CD1c-positive myeloid dendritic cell (primary cell): ENCODE data around the gene GID4.

Experiments
- DNase-seq: peaks from one replicate; pipeline ENCODE4 v3.0.0-alpha.2; 2016; ENCODE audit errors: extremely low spot score

GID4 gene

DNA sequence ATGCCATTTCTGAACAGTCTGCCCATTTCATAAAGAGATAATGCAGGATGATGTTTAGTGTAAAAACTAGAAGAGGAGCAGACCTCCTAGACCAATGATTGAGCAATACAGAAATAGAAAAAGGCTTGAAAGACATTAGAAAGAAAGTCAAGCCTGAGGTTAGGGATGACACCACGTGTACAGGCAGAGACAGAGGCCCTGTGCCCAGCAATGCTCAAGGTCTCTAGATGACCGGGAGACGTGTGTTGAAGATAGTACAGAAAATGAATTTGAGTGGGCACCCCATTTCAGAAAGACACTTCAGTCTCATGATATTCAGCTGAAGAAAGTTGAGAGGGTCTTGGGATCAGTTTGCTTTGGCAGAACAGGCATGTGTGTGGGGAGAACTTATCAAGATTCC, 5.4 kb downstream of the GID4 start:
- no peak for DNase-seq

GRCh38 chr17:18045691-18046350, 6.6 kb downstream of the GID4 start:
- DNase-seq = no peak

GRCh38 chr17:18055597-18055996, 16.4 kb downstream of the GID4 start:
- no peak for DNase-seq

- no peak for DNase-seq
Measured at GRCh38 chr17:18056214-18056613, 17.0 kb downstream of the GID4 start.

- no peak for DNase-seq
Measured at GRCh38 chr17:18059283-18059682, 20.1 kb downstream of the GID4 start.

DNA sequence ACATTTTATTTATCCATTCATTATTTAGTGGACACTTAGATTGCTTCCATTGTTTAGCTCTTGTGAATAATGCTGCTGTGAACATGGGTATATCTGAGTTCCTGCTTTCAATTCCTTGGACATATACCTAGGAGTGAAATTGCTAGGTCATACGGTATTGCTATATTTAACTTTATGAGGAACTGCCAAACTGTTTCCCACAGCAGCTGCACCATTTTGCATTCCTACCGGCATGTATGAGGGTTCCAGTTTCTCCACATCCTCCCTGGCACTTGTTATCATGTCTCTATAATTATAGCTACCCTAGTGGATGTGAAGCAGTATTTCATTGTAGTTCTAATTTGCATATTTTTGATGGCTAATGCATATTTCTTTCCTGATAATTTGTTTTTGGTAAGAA, 24.8 kb downstream of the GID4 start:
- no peak for DNase-seq

- no peak for DNase-seq
Measured at GRCh38 chr17:18065546-18065945, 26.3 kb downstream of the GID4 start.

- no peak for DNase-seq
Measured at GRCh38 chr17:18066866-18067265, 27.7 kb downstream of the GID4 start.

DNA sequence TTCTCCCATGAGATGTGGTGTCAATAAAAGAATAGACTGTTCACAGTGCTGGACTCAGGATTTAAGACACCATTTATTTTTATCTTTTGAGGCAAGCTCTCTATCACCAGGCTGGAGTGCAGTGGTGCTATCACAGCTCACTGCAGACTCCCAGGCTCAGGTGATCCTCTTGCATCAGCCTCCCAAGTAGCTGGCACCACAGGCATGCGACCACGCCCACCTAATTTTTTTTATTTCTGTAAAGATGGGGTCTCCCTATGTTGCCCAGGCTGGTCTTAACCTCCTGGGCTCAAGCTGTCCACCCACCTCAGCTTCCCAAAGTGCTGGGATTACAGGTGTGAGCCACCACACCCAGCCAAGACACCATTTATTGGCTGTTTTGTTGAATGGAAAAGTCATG, 29.9 kb downstream of the GID4 start:
- no peak for DNase-seq

GRCh38 chr17:18070861-18071340, 31.7 kb downstream of the GID4 start:
- DNase-seq = no peak

GRCh38 chr17:18071751-18072150, 32.5 kb downstream of the GID4 start:
- no peak for DNase-seq

GRCh38 chr17:18074566-18075272, 35.5 kb downstream of the GID4 start:
- no peak for DNase-seq

DNA sequence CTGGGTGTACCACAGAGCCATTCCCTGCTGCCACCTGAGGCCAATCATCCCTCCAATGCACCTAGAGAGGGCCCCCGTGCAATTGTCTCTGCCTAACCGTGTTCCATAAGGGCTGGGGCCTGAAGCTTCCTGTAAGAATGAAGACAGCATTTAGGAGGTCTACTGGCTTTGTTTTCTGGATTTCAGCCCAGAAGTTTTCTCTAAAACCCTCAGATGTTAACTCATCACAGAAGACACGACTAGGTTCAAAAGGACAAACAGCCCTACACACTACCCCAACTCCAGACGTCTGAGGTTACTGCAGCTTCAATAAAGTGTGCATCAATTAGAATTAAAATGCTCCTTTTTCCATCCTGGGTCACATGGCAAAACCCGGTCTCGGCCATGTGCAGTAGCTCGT, 37.7 kb downstream of the GID4 start:
- DNase-seq = no peak

GRCh38 chr17:18079543-18079942, 40.3 kb downstream of the GID4 start:
- no peak for DNase-seq

DNA sequence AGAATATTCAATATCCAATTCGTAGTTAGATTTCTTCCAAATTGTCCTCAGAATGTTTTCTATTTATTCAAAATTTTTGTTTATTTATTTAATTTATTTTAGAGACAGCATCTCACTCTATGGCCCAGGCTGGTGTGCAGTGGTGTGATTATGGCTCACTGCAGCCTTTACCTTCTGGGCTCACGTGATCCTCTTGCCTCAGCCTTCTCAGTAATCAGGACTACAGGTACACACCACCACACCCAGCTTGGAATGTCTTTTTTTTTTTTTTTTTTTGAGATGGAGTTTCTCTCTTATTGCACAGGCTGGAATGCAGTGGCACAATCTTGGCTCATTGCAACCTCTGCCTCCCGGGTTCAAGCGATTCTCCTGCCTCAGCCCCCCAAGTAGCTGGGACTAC, 45.0 kb downstream of the GID4 start:
- DNase-seq = no peak

GRCh38 chr17:18087610-18088491, 48.6 kb downstream of the GID4 start, which contains the start of gene DRG2:
TSS of gene DRG2 (plus strand) at chr17:18087948. CDS start at chr17:18088024, 76 bp downstream.
- peak; percentile 95 for DNase-seq

- DNase-seq = no peak
Measured at GRCh38 chr17:18089613-18090012, 50.4 kb downstream of the GID4 start.

DNA sequence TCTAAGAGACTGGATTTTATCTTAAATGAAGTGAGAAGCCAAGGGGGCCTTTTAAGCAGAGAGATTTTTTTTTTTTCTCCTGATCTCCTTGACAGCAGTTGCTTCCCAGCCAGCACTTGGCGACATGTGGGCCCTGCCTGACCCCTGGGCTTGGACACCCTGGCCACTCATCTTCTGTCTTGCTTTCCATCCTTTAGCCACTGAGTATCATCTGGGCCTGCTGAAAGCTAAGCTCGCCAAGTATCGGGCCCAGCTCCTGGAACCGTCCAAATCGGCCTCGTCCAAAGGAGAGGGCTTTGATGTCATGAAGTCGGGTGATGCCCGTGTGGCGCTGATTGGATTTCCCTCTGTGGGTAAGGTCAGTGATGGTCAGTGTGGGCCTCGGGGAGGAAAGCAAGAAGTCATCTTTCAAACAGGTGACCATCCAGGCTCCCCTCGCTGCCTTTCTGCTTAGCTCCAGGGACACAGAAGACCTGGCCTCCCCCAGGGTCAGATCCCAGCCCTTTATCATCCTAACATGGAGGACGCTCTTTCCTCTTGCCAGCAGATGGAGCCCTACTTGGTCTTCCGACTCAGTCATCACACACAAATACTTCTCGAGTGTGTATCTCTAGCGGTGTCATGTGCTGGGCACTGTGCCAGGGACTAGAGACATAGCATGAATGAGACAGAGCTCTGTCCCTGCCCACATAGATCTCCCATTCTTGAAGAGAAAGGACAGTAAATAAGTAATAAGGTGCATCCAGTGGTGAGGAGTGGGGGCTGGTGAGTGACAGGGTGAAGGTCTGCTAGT, 54.6 kb downstream of the GID4 start:
- peak; percentile 34 for DNase-seq

DNA sequence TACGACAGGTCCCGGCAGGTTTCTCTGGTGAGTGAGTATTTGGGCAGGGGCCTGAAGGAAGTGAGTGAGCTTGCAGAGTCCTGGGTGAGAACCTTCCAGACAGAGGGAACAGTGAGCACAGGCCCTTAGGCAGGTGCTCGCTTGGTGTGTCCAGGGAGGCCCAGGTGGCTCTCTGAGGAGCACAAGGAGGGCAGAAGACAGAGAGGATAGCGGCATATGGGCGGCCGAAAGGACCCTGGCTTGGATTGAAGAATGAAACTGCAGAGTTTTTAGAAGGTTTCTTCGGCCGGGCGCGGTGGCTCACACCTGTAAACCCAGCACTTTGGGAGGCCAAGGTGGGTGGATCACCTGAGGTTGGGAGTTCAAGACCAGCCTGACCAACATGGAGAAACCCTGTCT, 55.2 kb downstream of the GID4 start:
- no peak for DNase-seq

DNA sequence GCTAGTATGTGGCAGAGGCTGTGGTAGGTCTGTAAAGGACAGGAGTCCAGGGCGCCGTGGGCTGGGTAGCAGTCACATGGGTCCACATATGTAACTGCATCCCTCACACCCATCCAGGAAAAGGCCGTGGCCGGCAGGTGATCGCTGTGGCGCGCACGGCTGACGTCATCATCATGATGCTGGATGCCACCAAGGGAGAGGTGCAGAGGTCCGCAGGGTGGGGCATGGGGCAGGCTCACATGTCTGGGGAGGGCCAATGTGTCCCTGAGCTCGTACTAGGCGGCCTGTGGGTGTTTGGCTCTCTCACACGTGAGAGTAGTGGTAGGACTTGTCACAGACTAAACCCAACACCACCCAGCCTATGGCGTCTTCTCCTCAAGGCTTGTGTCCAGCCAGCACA, 60.3 kb downstream of the GID4 start:
- DNase-seq = no peak

GRCh38 chr17:18100616-18101015, 61.4 kb downstream of the GID4 start:
- DNase-seq = no peak

GRCh38 chr17:18101828-18102227, 62.6 kb downstream of the GID4 start:
- no peak for DNase-seq
